Parathyroid adenoma (tissue), 2 donors: ENCODE results near the gene UTS2R.

Experiments
- H2AFZ ChIP-seq: fragments of 300-600 bp; sonication (generic); one replicate; pipeline ENCODE4 v1.7.0; 2017; ENCODE audit warnings: antibody characterized with exemption, mild to moderate bottlenecking
- H3K27ac ChIP-seq: fragments of 300-600 bp; sonication (generic); one replicate; pipeline ENCODE4 v1.7.0; 2017
- H3K27me3 ChIP-seq: fragments of 300-600 bp; sonication (generic); one replicate; pipeline ENCODE4 v1.7.0; 2017; ENCODE audit warnings: low read length; ENCODE audit not compliant: control insufficient read depth, insufficient read depth
- H3K36me3 ChIP-seq: fragments of 300-600 bp; sonication (generic); one replicate; pipeline ENCODE4 v1.7.0; 2017; ENCODE audit warnings: low read length; ENCODE audit not compliant: control insufficient read depth, insufficient read depth
- H3K4me1 ChIP-seq: fragments of 300-600 bp; sonication (generic); one replicate; pipeline ENCODE4 v1.7.0; 2017; ENCODE audit warnings: control low read depth
- H3K4me2 ChIP-seq: fragments of 300-600 bp; sonication (generic); one replicate; pipeline ENCODE4 v1.7.0; 2017; ENCODE audit warnings: low read length
- H3K4me3 ChIP-seq: fragments of 300-600 bp; sonication (generic); one replicate; pipeline ENCODE4 v1.7.0; 2017; ENCODE audit warnings: low read depth, low read length
- H3K79me2 ChIP-seq: fragments of 300-600 bp; sonication (generic); one replicate; pipeline ENCODE4 v1.7.0; 2017; ENCODE audit warnings: control low read depth
- H3K9ac ChIP-seq: fragments of 300-600 bp; sonication (generic); one replicate; pipeline ENCODE4 v1.7.0; 2017; ENCODE audit warnings: mild to moderate bottlenecking
- H3K9me3 ChIP-seq: fragments of 300-600 bp; sonication (generic); one replicate; pipeline ENCODE4 v1.7.0; 2017; ENCODE audit warnings: low read length; ENCODE audit not compliant: control insufficient read depth
- CTCF ChIP-seq: fragments of 300-600 bp; sonication (generic); IDR thresholded peaks from one replicate; pipeline ENCODE4 v1.7.0; 2017; ENCODE audit warnings: antibody characterized with exemption, mild to moderate bottlenecking
- donor health status: primary hyperparathyroidism.

The UTS2R gene

GRCh38 chr17:82406131-82406671 is 34.6 kb downstream of the UTS2R start:
- Histone ChIP-seq H2AFZ (no peak overlapping the region), H3K36me3 (no peaks in the 10 kb centered on the region)

GRCh38 chr17:82407255-82407654 is 35.7 kb downstream of the UTS2R start:
- H2AFZ ChIP-seq, result no peak overlapping the region
- H3K27me3 ChIP-seq, result no peaks in the 10 kb centered on the region
- TF ChIP-seq CTCF, result no peak
- no peaks in the 10 kb centered on the region for H3K36me3 ChIP-seq
- no peaks in the 10 kb centered on the region for H3K9me3 ChIP-seq
- H3K4me2 ChIP-seq, result no peak overlapping the region
- H3K27ac ChIP-seq, result no peak overlapping the region
- H3K4me1 ChIP-seq, result no peaks in the 10 kb centered on the region
- no peak overlapping the region for H3K4me3 ChIP-seq
- no peak overlapping the region for H3K9ac ChIP-seq
- peaks cover 32% of the 10 kb centered on the region for H3K79me2 ChIP-seq

More at GRCh38 chr17:82406131-82406671, 34.6 kb downstream of the UTS2R start:
- H3K79me2 ChIP-seq, result peaks cover 23% of the 10 kb centered on the region
- H3K4me1 ChIP-seq, result no peaks in the 10 kb centered on the region
- H3K9me3 ChIP-seq, result no peaks in the 10 kb centered on the region
- no peak overlapping the region for H3K4me3 ChIP-seq
- H3K4me2 ChIP-seq, result no peak overlapping the region
- TF ChIP-seq CTCF, result no peak
- H3K27ac ChIP-seq, result no peak overlapping the region
- H3K9ac ChIP-seq, result no peak overlapping the region
- H3K27me3 ChIP-seq, result no peaks in the 10 kb centered on the region

GRCh38 chr17:82408288-82408937 is 36.8 kb downstream of the UTS2R start:
- Histone ChIP-seq H3K4me2 (no peak overlapping the region), H3K36me3 (no peaks in the 10 kb centered on the region), H3K9ac (no peak overlapping the region), H3K79me2 (peaks cover 37% of the 10 kb centered on the region), H3K27me3 (no peaks in the 10 kb centered on the region), H3K4me3 (no peak overlapping the region), H3K4me1 (peaks cover 6% of the 10 kb centered on the region), H3K9me3 (no peaks in the 10 kb centered on the region), H2AFZ (no peak overlapping the region), H3K27ac (no peak overlapping the region)
- TF ChIP-seq CTCF, result no peak

- Histone ChIP-seq H3K27me3 (no peaks in the 10 kb centered on the region), H2AFZ (no peak overlapping the region), H3K4me2 (no peak overlapping the region), H3K4me1 (peaks cover 6% of the 10 kb centered on the region), H3K27ac (no peak overlapping the region), H3K9ac (no peak overlapping the region), H3K9me3 (no peaks in the 10 kb centered on the region), H3K4me3 (no peak overlapping the region), H3K36me3 (no peaks in the 10 kb centered on the region), H3K79me2 (peaks cover 37% of the 10 kb centered on the region)
- no peak for TF ChIP-seq CTCF
These were observed 37.4 kb downstream of the UTS2R start for GRCh38 chr17:82408938-82409318.
